HepG2 (cell line): Measurements from ENCODE around the gene HSP90AB1. TPM values are rescaled to one million over a fixed set of nuclear protein-coding genes. Genes with fewer than 3 reads are reported as not detected.
A peak's percentile ranks its signal among the peaks of the same experiment; 100 is the strongest.

Source experiments
- ATRX ChIP-seq: sonication (generic); formaldehyde crosslinking; IDR thresholded peaks from 2 replicates; pipeline ENCODE4 v1.4.0; 2020; ENCODE audit warnings: missing genetic modification reagents, borderline replicate concordance
- BCL6 ChIP-seq: IDR thresholded peaks from 2 replicates; pipeline ENCODE4 v1.6.1; 2016; ENCODE audit warnings: missing genetic modification reagents, missing compliant biosample characterization
- ELF3 ChIP-seq: IDR thresholded peaks from 2 replicates; pipeline ENCODE4 v1.6.1; 2016; ENCODE audit warnings: missing genetic modification reagents, missing compliant biosample characterization
- ELF4 ChIP-seq: sonication (generic); formaldehyde crosslinking; IDR thresholded peaks from 2 replicates; pipeline ENCODE4 v1.5.0; 2020; ENCODE audit warnings: missing genetic modification reagents, mild to moderate bottlenecking, moderate library complexity, borderline replicate concordance
- EP300 ChIP-seq, 3 experiments: sonication (generic) in 1 of 3; formaldehyde crosslinking in 1 of 3; IDR thresholded peaks; 2 replicates each; pipeline versions ENCODE4 v1.5.1 to v1.6.1; 2011 to 2020; ENCODE audit warnings: low read depth in 2 of 3, low read length in 2 of 3, borderline replicate concordance in 1 of 3, improper control_type of control experiment in 1 of 3, mild to moderate bottlenecking in 1 of 3, missing genetic modification reagents in 1 of 3, moderate library complexity in 1 of 3
- FOSL2 ChIP-seq: sonication (generic); formaldehyde crosslinking; IDR thresholded peaks from 2 replicates; pipeline ENCODE4 v1.4.0; 2020; ENCODE audit warnings: missing genetic modification reagents
- FOXC1 ChIP-seq: sonication (generic); formaldehyde crosslinking; IDR thresholded peaks from 2 replicates; pipeline ENCODE4 v1.8.0; 2022; ENCODE audit warnings: mild to moderate bottlenecking, missing genetic modification reagents, borderline replicate concordance
- GRHL1 ChIP-seq: sonication (generic); formaldehyde crosslinking; conservative IDR thresholded peaks from 2 replicates; pipeline ENCODE4 v1.8.0; 2022; ENCODE audit warnings: missing genetic modification reagents
- ISL2 ChIP-seq: sonication (generic); formaldehyde crosslinking; IDR thresholded peaks from 2 replicates; pipeline ENCODE4 v1.5.0; 2020; ENCODE audit warnings: missing genetic modification reagents
- NFE2L2 ChIP-seq: fragments of 150-350 bp; IDR thresholded peaks from 2 replicates; pipeline ENCODE4 v1.6.1; 2014; ENCODE audit warnings: low read length
- NPAS2 ChIP-seq: sonication (generic); formaldehyde crosslinking; IDR thresholded peaks from 2 replicates; pipeline ENCODE4 v1.8.0; 2022; ENCODE audit warnings: mild to moderate bottlenecking, missing genetic modification reagents, borderline replicate concordance
- NR2F2 ChIP-seq: IDR thresholded peaks from 2 replicates; pipeline ENCODE4 v1.6.1; 2012; ENCODE audit warnings: low read depth, inconsistent platforms, borderline replicate concordance
- PHB2 ChIP-seq: fragments of 450-650 bp; IDR thresholded peaks from 2 replicates; pipeline ENCODE4 v1.6.1; 2018; ENCODE audit not compliant: partially characterized antibody
- SMAD9 ChIP-seq: sonication (generic); formaldehyde crosslinking; IDR thresholded peaks from 2 replicates; pipeline ENCODE4 v1.5.1; 2020; ENCODE audit warnings: mild to moderate bottlenecking, missing genetic modification reagents
- TP53 ChIP-seq: sonication (generic); formaldehyde crosslinking; conservative IDR thresholded peaks from 2 replicates; pipeline ENCODE4 v1.4.0; 2020; ENCODE audit warnings: missing genetic modification reagents
- TRIM24 ChIP-seq: sonication (generic); formaldehyde crosslinking; IDR thresholded peaks from 2 replicates; pipeline ENCODE4 v1.8.0; 2022; ENCODE audit warnings: mild to moderate bottlenecking, missing genetic modification reagents
- ZBTB33 ChIP-seq: sonication (generic); formaldehyde crosslinking; IDR thresholded peaks from 2 replicates; pipeline ENCODE4 v1.4.0; 2020; ENCODE audit warnings: missing genetic modification reagents
- ZNF138 ChIP-seq: sonication (generic); formaldehyde crosslinking; IDR thresholded peaks from 2 replicates; pipeline ENCODE4 v1.5.0; 2020; ENCODE audit warnings: mild to moderate bottlenecking, low read depth, missing genetic modification reagents
- ZNF180 ChIP-seq: sonication (generic); formaldehyde crosslinking; IDR thresholded peaks from 2 replicates; pipeline ENCODE4 v1.4.0; 2020; ENCODE audit warnings: low read depth, missing genetic modification reagents, borderline replicate concordance
- ZNF225 ChIP-seq: sonication (generic); formaldehyde crosslinking; IDR thresholded peaks from 2 replicates; pipeline ENCODE4 v1.4.0; 2020; ENCODE audit warnings: mild to moderate bottlenecking, missing genetic modification reagents
- ZNF550 ChIP-seq: sonication (generic); formaldehyde crosslinking; IDR thresholded peaks from 2 replicates; pipeline ENCODE4 v1.4.0; 2020; ENCODE audit warnings: mild to moderate bottlenecking, missing genetic modification reagents, borderline replicate concordance
- ZNF556 ChIP-seq: sonication (generic); formaldehyde crosslinking; IDR thresholded peaks from 2 replicates; pipeline ENCODE4 v1.4.0; 2020; ENCODE audit warnings: mild to moderate bottlenecking, missing genetic modification reagents, borderline replicate concordance
- ZNF639 ChIP-seq: conservative IDR thresholded peaks from 2 replicates; pipeline ENCODE4 v1.6.1; 2018; ENCODE audit warnings: missing genetic modification reagents
- ZNF879 ChIP-seq: sonication (generic); formaldehyde crosslinking; IDR thresholded peaks from 2 replicates; pipeline ENCODE4 v1.8.1; 2023; ENCODE audit warnings: missing genetic modification reagents
- ZSCAN30 ChIP-seq: sonication (generic); formaldehyde crosslinking; IDR thresholded peaks from 2 replicates; pipeline ENCODE4 v1.5.0; 2020; ENCODE audit warnings: mild to moderate bottlenecking, missing genetic modification reagents
- polyA plus RNA-seq, 8 experiments: library from polyadenylated mRNA; depleted of rRNA in 3 of 8; stranded (reverse) in 7 of 8; unstranded in 1 of 8; fragments of >200 nt; fragmentation: Illumina TruSeq in 4 of 8; extraction: Trizol in 4 of 8; gene quantifications; 2 replicates each; pipeline versions ENCODE4 v1.2.1 to v1.2.3, GENCODE V29; 2011 to 2016; ENCODE audit warnings: low read depth in 4 of 8, missing spikeins in 1 of 8, mixed read lengths in 1 of 8; ENCODE audit not compliant: insufficient read depth in 1 of 8
- total RNA-seq, 5 experiments: library from RNA; depleted of rRNA; stranded (reverse); fragments of >200 nt; fragmentation: Illumina TruSeq; extraction: Trizol; gene quantifications; 2 replicates each; pipeline ENCODE4 v1.2.3, GENCODE V29; 2016; ENCODE audit warnings: low read depth in 1 of 5

Gene HSP90AB1
- total and polyA plus RNA-seq, 2 of the 13 experiments (the other 11 are each of a cell fraction or from before 2014, with no cell fraction given): 1,325 to 1,472 TPM

DNA sequence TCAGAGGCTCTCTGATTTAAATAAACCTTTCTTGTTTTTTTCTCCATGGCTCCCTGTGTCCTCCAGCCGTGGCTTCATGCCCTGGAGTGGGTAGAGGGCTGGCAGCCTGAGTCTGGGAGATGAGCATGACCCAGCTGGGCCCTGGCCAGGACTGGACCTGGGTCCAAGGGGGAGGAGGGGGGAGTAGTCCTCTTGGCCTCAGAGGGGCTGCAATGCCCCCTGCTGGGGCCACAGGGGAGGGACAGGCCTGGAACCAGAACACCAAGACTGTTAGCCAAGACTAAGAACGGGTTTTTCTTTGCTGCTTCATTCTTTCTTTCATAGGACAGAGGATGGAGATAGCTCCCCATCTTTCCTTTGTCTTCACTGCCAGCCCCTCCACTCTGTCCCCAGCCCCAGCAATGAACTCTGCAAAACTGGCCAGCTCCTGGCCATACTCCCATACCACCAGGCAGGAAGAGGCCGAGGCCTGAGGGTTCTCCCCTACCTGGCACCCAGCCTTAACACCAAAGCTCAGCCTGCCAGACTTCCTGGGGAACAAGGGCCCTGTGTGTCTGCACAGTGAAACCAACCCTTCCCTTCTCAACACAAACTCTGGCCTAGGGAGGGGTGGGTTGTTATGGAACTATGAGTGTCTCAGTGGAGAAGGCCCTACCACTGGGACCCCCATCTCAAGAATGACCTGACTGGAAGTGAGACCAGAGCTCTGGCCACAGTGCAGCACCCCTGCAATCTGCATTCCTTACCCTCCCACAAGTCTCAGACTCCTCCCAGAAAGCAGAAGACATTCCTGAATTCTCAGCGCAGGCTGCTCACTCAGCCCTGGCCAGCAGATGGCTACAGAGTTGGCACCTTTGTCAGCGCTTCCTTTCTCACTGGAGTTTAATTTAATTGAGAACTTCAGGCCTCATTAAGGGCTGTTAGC lies 12.5 kb upstream of the HSP90AB1 start (continued):
- TF ChIP-seq GRHL1 (CRISPR knock-in tag): no peak
- no peak for TF ChIP-seq ELF4 (CRISPR knock-in tag)
- TF ChIP-seq ZSCAN30 (CRISPR knock-in tag): no peak
- TF ChIP-seq ZNF639 (CRISPR knock-in tag): no peak
- TF ChIP-seq NPAS2: no peak
- TF ChIP-seq PHB2: no peak
- TF ChIP-seq ZNF550 (CRISPR knock-in tag): no peak
- no peak for TF ChIP-seq ZNF180
- TF ChIP-seq ISL2: peak; percentile 50; the same call in 1 of the 2 replicates
- 0 out of 2 replicates have a peak, but pooled peaks have one; percentile 10 for TF ChIP-seq ZNF879 (CRISPR knock-in tag)
- peak in 1 of 2 experiments; percentile 32; a peak in 1 of 4 replicates for TF ChIP-seq EP300 (IDR thresholded peaks at IDR 0.05; ENCODE audit: low read depth in 2 of 2, low read length in 2 of 2)
- no peak for TF ChIP-seq EP300 (CRISPR knock-in tag; IDR thresholded peaks at IDR 0.05; ENCODE audit: borderline replicate concordance)
- TF ChIP-seq ZNF225: no peak
- no peak for TF ChIP-seq SMAD9
- TF ChIP-seq TRIM24 (CRISPR knock-in tag): no peak; the same call in 1 of the 2 replicates
- TF ChIP-seq FOXC1 (CRISPR knock-in tag): peak; percentile 83; the same call in 1 of the 2 replicates
- 0 out of 2 replicates have a peak, but pooled peaks have one; percentile 40 for TF ChIP-seq ZNF138
- TF ChIP-seq BCL6 (CRISPR knock-in tag): 0 out of 2 replicates have a peak, but pooled peaks have one; percentile 25
- TF ChIP-seq NFE2L2: no peak
- TF ChIP-seq NR2F2: no peak
- TF ChIP-seq ATRX: no peak
- no peak for TF ChIP-seq TP53
- peak; percentile 57 for TF ChIP-seq FOSL2 (CRISPR knock-in tag)
- peak; percentile 60 for TF ChIP-seq ZBTB33
- no peak for TF ChIP-seq ZNF556 (CRISPR knock-in tag)
- peak; percentile 45; the same call in 1 of the 2 replicates for TF ChIP-seq ELF3
